HG02759 (cell line): Measurements from ENCODE around the gene CD109.
"Not testable (repeated sequence)": the region's sequence is repeated elsewhere in the genome, so short reads cannot be mapped to it uniquely, and the experiment has no call there.

Source experiments
- ATAC-seq: cut with Tn5 transposase; IDR thresholded peaks from one replicate; pipeline ENCODE4 v1.9.1; 2021; ENCODE audit warnings: mild to moderate bottlenecking, moderate library complexity; ENCODE audit not compliant: unreplicated experiment

CD109 gene

GRCh38 chr6:73844696-73845095 is 148.7 kb downstream of the CD109 start:
- not testable (repeated sequence) for ATAC-seq

DNA sequence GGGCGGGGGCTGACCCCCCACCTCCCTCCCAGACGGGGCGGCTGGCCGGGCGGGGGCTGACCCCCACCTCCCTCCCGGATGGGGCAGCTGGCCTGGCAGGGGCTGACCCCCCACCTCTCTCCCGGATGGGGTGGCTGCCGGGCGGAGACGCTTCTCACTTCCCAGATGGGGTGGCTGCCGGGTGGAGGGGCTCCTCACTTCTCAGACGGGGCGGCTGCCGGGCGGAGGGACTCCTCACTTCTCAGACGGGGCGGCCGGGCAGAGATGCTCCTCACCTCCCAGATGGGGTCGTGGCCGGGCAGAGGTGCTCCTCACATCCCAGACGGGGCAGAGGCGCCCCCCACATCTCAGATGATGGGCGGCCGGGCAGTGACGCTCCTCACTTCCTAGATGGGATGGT is 155.0 kb downstream of the CD109 start:
- ATAC-seq, result not testable (repeated sequence)

- peak; percentile 61 for ATAC-seq
Observed at GRCh38 chr6:73854998-73855718, 159.2 kb downstream of the CD109 start.

DNA sequence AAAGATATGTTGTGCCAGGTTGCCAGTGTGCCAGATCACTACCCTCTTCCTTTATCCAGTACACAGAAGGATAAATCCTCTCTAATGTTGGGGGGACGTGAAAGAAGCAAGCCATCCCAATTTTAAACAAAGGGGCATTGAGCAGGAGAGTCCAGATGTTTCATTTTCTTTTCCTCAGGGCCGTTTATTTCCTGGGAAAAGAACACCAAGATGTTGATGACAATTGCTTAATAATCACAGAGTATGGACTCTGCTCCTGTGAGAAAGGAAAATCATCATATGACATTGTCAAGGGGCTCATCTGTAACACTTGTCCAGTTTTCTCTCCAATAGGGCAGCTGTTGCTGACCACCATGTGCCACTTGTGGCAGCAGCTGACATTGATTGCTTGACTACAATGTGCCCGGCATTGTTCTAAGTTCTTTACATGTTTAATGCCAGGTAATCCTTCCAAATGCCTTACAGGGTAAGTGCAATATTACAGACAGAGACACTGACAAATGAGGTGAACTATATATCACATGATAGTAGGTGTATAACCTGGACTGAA is 161.4 kb downstream of the CD109 start:
- no peak for ATAC-seq

GRCh38 chr6:73858376-73858775 is 162.4 kb downstream of the CD109 start:
- ATAC-seq, result no peak

DNA sequence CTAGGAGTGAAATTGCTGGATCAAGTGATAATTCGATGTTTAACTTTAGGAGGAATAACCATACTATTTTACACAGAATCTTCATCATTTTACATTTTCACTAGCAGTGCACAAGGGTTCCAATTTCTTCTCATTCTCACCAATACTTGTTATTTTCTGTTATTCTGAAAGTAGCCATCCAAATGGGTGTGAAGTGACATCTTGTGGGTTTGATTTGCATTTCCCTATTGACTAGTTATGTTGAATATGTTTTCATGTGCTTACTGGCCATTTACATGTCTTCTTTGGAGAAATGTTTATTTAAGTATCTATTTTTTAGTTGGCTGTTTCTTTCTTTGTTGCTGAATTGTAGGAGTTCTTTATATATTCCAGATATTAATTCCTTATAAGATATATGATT is 164.3 kb downstream of the CD109 start:
- ATAC-seq, result no peak

GRCh38 chr6:73866305-73866704 is 170.3 kb downstream of the CD109 start:
- peak; percentile 69 for ATAC-seq

DNA sequence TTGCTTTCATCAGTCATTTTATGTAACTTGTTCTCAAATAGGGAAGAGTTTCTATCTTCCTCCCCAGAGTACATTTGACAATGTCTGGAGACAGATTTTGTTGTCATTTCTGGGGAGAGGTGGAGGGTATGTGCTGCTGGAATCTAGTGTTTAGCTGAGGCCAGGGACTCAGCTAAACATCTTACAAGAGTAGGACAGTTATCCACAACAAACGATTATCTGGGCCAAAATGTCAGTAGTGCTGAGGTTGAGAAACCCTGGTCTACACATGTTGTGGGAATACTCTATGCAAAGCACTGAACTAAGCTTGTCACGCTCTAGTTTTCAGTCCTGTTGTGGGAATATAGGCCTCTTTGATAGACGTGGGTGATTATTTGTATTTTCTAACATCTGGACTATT is 171.4 kb downstream of the CD109 start:
- ATAC-seq, result no peak

GRCh38 chr6:73870907-73871306 is 174.9 kb downstream of the CD109 start:
- ATAC-seq, result no peak

DNA sequence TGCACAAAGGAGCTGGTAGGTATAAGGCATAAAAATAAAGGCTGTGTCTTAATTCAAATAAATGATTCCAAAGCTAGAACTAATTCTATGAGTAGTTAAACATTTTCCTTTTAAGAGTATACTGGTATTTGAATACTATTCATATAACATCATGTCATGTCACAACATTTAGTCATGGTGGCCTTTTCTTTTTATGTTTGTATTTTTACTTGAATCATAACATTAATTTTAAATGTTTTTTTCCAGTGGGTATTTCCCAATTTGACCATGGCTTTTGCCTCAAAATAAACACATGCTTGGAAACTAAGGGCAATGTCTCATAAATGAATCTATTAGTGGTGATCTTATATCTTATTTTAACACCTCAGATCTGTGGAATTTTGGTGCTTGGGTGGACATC is 177.1 kb downstream of the CD109 start:
- ATAC-seq, result no peak
